NCI-H2196 treated with DMSO at 0.1 percent for 48 hours (cell line): ENCODE measurements around the gene ZNF3.

Source experiments
- DNase-seq: peaks from one replicate; lab custom pipeline; 2025; ENCODE audit not compliant: unreplicated experiment; lab: John Stamatoyannopoulos, UW

The ZNF3 gene

DNA sequence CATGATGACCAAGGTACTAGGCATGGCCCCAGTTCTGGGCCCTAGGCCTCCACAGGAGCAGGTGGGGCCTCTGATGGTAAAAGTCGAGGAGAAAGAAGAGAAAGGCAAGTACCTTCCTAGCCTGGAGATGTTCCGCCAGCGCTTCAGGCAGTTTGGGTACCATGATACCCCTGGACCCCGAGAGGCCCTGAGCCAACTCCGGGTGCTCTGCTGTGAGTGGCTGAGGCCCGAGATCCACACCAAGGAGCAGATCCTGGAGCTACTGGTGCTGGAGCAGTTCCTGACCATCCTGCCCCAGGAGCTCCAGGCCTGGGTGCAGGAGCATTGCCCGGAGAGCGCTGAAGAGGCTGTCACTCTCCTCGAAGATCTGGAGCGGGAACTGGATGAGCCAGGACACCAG, 24.5 kb downstream of the ZNF3 start:
- DNase-seq: no peak

DNA sequence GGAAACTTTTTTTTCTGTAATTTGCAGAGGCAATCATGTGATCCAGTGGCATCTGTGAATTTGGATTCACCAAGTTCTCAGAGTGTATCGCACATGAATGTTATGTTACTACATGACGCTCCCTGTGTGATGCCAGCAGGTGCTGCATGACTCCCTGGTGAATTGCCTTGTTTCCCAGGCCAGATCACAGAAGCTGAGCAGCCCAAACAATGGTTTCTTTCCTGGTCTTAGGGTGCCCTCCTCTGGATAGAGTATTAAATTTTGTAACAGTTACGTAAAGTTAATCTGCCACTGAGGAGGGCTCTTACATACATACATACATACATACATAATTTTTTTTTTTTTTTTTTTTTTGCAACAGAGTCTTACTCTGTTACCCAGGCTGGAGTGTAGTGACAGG, 28.3 kb downstream of the ZNF3 start:
- peak; percentile 75 for DNase-seq

DNA sequence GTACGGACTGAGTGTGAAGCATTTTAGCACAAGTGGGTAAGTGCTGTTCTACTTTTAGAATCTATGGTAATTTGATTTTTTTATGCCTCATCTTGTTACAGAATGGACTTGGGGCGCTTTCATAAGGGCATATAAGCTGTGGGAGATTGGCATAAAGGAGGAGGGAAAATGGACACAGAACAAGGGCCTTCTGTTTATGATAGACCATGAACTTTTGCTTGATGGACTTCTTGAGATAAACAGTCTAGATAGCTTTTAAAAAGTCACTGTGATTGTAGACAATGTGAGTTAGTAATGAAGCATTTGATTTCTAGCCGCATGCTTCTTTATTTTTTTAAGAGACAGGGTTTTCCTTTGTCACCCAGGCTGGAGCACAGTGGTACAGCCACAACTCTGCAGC, 29.9 kb downstream of the ZNF3 start:
- DNase-seq: no peak

DNA sequence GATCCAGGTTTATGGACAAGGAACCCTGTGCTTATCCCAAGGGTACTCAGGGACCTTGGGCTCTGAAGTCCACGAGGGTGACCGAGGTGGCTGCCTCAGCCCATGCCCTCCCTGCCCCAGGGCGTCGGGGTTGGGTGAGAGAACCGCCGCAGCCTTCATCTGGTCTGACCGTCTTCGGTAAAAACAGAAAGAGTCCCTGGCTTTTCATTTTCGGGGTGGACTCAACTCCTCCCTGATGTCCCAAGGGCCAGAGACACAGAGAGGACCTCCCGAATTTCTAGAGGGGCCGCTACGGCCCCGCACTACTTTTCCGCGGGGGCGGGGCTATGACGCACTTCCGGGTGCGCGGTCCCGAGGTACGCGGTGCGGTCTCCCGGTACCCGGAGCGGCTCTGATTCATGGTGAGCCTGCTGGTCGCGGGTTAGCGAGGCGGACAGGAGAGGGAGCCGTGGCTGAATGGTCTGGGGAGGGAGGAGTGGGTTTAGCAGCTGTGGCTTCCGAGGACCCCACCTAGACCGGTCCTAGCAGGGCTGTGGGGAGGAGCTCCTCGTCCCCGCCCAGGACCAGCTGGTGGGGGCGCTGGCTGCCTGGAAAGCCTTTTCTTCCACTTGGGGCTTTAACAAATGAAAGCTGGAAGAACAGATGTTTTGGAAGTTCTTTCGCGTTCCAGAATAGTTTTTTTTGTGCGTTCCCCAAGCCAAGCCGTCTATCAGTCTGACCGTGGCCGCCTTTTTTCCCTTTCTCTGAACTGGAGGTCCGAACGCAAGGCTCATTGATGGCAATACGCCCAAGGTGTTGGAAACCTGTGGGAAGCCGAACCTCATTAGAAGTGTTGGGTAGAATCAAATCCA, 31.9 kb downstream of the ZNF3 start, which contains the start of gene ZSCAN21:
Gene ZSCAN21, plus strand, starts transcription at position 334 of the 851 bp plus-strand sequence. CDS start 7,233 bp downstream, outside the sequence.
- peak; percentile 52 for DNase-seq

DNA sequence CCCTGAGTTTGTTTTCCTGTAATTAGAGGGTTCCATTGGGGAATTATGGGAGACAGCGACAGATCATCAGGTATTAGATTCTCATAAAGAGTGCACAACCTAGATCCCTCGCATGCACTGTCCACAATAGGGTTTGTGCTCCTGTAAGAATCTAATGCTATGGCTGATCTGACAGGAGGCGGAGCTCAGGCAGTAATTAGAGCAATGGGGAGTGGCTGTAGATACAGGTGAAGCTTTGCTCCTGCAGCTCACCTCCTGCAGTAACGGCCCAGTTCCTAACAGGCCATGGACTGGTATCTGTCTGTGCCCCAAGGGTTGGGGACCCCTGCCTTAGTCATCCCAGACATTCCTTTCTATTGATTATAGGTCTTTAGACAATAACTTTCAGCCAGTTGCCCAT, 32.8 kb downstream of the ZNF3 start:
- no peak for DNase-seq

DNA sequence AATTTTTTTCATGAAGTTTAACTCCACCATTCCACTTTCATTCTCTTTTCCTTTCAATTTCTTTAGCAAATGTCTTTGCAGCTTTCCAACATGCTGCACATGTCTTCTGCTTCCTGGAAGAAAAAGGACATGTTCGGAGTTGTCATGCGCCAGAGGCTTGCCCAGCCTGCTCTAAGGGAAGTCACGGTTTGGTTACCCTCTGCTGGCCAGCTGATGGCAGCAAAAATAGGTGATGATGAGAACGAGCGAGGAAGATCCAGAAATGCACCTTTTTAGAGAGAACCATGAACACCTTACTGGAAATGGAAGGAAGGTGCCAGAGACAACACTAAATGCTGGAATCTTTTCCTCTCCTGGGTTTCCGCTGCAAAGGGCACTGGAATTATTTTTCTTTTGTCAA, 36.8 kb downstream of the ZNF3 start:
- DNase-seq: no peak

DNA sequence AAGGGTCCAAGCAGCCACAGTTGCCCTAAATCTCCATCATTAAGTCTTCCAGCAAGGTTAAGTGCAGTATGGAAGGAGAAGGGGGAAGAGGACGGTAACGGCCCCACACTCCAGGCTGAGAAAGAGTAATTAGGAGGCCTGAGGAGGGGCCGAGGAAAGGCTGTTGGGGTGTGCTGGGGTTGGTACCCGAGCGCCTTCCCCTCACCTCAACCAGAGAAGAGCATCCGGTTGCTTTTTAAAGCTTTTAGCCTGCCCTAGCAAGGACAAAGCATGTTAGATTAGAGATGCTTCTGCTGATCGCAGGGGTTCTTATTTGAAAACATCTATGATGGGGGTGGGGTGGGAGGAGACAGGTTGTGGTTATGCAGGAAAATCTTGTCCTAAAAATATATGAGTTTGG, 40.9 kb downstream of the ZNF3 start:
- DNase-seq: no peak

DNA sequence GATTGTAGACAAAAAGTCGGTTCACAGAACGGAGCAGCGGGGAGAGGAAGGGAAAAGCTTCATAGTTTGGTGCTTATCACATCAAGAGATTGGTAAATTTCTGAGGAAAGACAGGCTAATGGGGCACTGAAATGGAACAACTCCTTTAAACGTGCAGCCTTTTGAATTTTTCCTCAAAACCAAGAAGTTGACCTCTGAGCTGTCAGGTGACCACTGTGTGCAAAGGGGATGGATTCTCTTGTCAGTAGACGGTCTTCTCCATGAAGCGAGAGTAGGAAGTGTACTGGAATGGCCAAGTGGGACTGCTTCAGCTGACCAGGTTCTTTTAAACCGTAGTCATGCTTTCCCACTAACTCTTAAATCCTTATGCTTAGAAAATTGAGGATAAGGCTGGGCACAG, 43.2 kb downstream of the ZNF3 start:
- no peak for DNase-seq

DNA sequence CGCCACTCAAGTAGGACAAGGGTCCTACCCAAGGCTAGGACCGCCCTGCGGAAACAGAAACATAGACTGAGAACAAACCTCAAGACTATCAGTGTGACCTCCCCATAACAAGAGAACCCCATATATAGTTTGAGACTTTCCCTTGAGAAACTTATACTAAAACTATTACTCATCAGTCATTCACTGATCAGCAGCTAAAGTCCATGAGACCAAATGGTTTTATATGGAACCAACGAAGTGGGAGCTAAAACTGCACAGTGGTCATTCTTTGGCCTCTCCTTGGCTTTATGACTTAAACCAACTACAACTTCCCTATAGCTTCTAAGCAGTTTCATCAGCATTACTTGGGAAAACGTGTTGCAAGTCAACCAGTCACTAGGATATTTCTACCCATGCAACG, 45.6 kb downstream of the ZNF3 start:
- no peak for DNase-seq

DNA sequence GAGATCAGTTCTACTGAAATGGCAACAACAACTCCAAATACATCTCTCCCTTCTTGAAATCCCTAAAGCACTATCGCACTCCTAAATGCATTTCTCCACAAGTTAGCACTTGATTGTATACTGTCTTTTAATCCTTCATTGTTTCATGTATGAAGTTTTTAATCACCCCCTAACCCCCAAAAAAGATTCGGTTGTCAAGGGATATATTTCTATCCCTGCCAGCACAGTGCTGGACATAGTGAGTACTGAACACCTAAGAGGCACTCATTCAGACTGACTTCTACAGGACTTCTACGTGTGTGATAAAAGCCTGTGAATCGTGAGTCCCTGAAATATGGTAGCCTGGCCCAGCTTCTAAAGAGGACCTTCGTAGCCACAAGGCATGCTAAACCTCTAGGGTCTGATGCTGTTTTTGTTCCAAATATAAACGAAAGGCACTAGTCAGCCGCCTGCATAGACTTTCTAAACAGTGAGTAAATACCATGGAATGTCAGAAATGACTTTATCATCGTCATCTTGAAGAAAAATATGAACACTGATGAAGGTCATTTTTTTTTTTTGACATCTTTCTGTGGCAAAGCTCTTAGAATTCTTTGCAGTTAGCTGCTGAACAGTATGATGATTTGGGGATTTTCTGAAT, 46.5 kb downstream of the ZNF3 start:
- no peak for DNase-seq

DNA sequence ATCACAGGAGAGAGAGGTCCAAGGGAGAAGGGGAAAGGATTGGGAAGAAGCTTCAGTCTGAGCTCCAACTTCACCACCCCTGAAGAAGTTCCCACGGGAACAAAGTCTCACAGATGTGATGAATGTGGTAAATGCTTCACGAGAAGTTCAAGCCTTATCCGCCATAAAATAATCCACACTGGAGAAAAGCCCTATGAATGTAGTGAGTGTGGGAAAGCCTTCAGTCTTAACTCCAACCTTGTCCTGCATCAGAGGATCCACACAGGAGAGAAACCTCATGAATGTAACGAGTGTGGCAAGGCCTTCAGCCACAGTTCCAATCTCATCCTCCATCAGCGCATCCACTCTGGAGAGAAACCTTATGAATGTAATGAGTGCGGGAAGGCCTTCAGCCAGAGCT, 48.0 kb downstream of the ZNF3 start:
- no peak for DNase-seq

DNA sequence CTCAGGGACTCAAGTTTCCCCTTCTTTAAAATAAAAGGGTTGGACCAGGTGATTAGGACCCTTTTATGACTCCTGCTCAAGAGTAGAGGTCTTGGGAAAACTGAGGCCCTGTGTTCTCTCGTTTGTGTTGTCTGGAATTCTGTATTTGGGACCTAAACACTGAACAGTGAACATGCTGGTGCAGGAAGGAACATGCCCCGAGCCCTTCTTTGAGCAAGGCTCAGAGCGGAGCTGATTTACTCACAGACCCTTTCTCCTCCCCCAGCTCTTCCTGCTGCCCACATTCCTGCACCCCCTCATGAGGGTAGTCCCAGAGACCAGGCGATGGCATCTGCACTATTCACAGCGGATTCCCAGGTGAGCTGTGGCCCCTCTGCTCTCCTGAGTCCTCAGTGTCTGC, 51.9 kb downstream of the ZNF3 start:
- no peak for DNase-seq

DNA sequence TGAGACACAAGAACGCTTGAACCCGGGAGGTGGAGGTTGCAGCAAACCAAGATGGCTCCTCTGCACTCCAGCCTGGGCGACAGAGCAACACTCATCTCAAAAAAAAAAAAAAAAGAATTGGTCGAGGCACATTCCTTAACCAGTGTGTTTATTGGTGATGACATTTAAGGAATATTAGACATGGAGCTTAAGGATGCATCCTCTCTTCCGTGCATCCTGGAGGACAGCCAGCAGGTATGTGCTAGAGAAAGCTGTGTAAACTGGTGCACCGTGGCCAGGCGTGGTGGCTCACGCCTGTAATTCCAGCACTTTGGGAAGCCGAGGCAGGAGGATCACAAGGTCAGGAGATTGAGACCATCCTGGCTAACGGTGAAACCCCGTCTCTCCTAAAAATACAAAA, 54.3 kb downstream of the ZNF3 start:
- DNase-seq: no peak

DNA sequence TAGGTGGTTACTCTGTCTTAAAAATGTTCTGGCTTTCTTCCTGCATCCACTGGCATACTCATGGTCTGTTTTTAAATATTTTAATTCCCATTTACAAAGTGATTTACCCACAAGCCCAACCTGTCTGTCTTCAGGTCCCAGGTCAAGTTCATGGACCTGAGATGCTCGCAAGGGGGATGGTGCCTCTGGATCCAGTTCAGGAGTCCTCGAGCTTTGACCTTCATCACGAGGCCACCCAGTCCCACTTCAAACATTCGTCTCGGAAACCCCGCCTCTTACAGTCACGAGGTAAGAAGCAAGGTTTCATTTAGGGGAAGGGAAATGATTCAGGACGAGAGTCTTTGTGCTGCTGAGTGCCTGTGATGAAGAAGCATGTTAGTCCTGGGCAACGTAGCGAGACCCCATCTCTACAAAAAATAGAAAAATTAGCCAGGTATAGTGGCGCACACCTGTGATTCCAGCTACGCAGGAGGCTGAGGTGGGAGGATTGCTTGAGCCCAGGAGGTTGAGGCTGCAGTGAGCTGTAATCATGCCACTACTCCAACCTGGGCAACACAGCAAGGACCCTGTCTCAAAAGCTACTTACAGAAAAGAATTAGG, 57.4 kb downstream of the ZNF3 start:
- DNase-seq: no peak

DNA sequence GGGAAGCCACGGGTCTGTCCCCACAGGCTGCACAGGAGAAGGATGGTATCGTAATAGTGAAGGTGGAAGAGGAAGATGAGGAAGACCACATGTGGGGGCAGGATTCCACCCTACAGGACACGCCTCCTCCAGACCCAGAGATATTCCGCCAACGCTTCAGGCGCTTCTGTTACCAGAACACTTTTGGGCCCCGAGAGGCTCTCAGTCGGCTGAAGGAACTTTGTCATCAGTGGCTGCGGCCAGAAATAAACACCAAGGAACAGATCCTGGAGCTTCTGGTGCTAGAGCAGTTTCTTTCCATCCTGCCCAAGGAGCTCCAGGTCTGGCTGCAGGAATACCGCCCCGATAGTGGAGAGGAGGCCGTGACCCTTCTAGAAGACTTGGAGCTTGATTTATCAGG, 58.0 kb downstream of the ZNF3 start:
- DNase-seq: no peak

DNA sequence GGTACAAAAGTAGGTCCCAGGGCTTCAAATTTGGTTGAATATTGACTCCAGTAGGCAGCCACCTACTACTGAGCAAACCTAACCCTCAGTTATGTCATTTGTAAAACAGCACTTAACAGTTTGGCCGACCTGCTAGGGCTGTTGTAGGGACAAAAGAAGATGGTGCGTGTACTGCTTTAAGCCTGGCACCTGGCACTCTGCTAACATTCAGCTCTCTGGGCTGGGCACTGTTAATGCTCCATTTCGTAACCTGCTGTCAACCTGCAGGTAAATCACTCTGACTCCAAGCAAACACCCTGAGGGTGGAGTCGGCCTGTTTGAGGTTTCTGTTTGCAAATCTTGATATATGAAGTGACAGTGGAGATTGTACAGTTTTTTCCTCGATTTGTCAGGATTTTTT, 58.9 kb downstream of the ZNF3 start:
- DNase-seq: no peak

DNA sequence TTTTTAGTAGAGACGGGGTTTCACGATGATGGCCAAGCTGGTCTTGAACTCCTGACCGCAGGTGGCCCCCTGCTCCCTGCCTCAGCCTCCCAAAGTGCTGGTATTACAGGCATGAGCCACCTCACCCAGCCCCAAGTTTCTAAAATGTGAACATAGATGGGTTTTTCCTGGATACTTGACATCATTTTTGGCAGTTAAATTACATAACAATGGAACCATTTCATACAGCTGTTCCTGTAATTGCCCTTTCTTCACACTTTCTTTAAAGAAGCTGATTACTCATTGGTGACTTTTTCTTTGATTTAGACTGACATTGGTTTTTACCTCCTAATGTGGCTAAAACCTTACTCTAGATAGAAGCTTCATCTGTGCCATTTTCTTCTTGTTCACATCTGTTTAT, 60.2 kb downstream of the ZNF3 start:
- no peak for DNase-seq
